ENCODE results near the gene MBP.

GRCh38 chr18:77138270-77138669 lies 5.7 kb upstream of the MBP start:
- no peak for TF ChIP-seq TARDBP (IDR thresholded peaks at IDR 0.05)
- TF ChIP-seq FOXM1 (IDR thresholded peaks at IDR 0.05; ENCODE audit: borderline replicate concordance) = no peak
- TF ChIP-seq SUZ12 (IDR thresholded peaks at IDR 0.05) = no peak
- TF ChIP-seq BHLHE40 (IDR thresholded peaks at IDR 0.05; ENCODE audit: borderline replicate concordance) = no peak
- no peak for TF ChIP-seq ELF4 (IDR thresholded peaks at IDR 0.05)
- TF ChIP-seq FOXA1 (IDR thresholded peaks at IDR 0.05) = no peak
- no peak for TF ChIP-seq FOXK2 (IDR thresholded peaks at IDR 0.05)
- TF ChIP-seq SP1 (IDR thresholded peaks at IDR 0.05) = no peak
- no peak for TF ChIP-seq L3MBTL2 (conservative IDR thresholded peaks at IDR 0.05)
- TF ChIP-seq HDGF (IDR thresholded peaks at IDR 0.05; ENCODE audit: borderline replicate concordance) = no peak
